K562 (cell line): ENCODE results near the gene NEURL1B. TPM values are rescaled to one million over a fixed set of nuclear protein-coding genes. Genes with fewer than 3 reads are reported as not detected.

ENCODE experiments used
- ATAC-seq: fragments of 200-7000 bp; cut with Tn5 transposase; 3 replicates; pipeline ENCODE4 v1.9.1; 2020; ENCODE audit warnings: moderate library complexity
- BruUV-seq: library from RNA; stranded (reverse); fragments of 400-500 nt; replicated peaks from 2 replicates; lab custom pipeline; 2021; lab: Mats Ljungman, UMichigan
- CTCF ChIA-PET: fragments of 300-600 bp; formaldehyde crosslinking; extraction: SDS; loops from one replicate; lab custom pipeline; 2021; ENCODE audit warnings: low intra/inter-chr PET ratio; lab: Yijun Ruan, JAX
- POLR2A ChIA-PET: fragments of 300-600, 350-650 bp; sonication (Branson Sonifier 250); formaldehyde crosslinking; extraction: SDS; loops from one replicate; lab custom pipeline; 2021; ENCODE audit warnings: antibody characterized with exemption, inconsistent platforms; lab: Yijun Ruan, JAX
- DNase-seq, 4 experiments: peaks; one replicate each; pipeline versions ENCODE4 v3.0.0 to v3.0.0-alpha.2; 2011 to 2018; ENCODE audit warnings: low spot score in 3 of 4, mixed read lengths in 3 of 4; ENCODE audit errors: extremely low read depth in 1 of 4
- FAIRE-seq: peaks from 2 replicates; lab custom pipeline; 2011; peaks lifted over from hg19 to GRCh38; lab: Jason Lieb, UNC
- H2AFZ ChIP-seq: 2 replicates; pipeline ENCODE4 v1.6.0; 2011; ENCODE audit warnings: low read depth, low read length, control low read depth, inconsistent platforms
- H3K27ac ChIP-seq: fragments of 200-600 bp; 3 replicates; pipeline ENCODE4 v1.8.0; 2011; ENCODE audit warnings: low read depth, mild to moderate bottlenecking, control low read depth, inconsistent platforms, low read length, moderate library complexity, mixed read lengths; ENCODE audit errors: extremely low read depth
- H3K27me3 ChIP-seq, 2 experiments: fragments of 300-600 bp in 1 of 2; 2 replicates in 1 of 2; 3 replicates in 1 of 2; pipeline versions ENCODE4 v1.6.0 to v1.8.0; 2011; ENCODE audit warnings: inconsistent platforms in 2 of 2, low read length in 2 of 2, mild to moderate bottlenecking in 1 of 2, mixed read lengths in 1 of 2, moderate library complexity in 1 of 2; ENCODE audit not compliant: control insufficient read depth in 2 of 2, insufficient read depth in 2 of 2
- H3K36me3 ChIP-seq: fragments of 300-600 bp; 3 replicates; pipeline ENCODE4 v1.8.0; 2011; ENCODE audit warnings: mild to moderate bottlenecking, low read length, inconsistent platforms; ENCODE audit not compliant: control insufficient read depth, insufficient read depth
- H3K4me1 ChIP-seq, 2 experiments: fragments of 200-600 bp in 1 of 2; replicated peaks in 1 of 2; 2 replicates in 1 of 2; 3 replicates in 1 of 2; pipeline versions ENCODE4 v1.5.1 to v1.8.0; 2011; ENCODE audit warnings: inconsistent platforms in 2 of 2, low read length in 2 of 2, mild to moderate bottlenecking in 1 of 2, mixed read lengths in 1 of 2, moderate library complexity in 1 of 2; ENCODE audit not compliant: control insufficient read depth in 2 of 2, insufficient read depth in 2 of 2
- H3K4me2 ChIP-seq: 2 replicates; pipeline ENCODE4 v1.6.1; 2011; ENCODE audit warnings: low read length, control low read depth, inconsistent platforms, mixed read lengths; ENCODE audit not compliant: insufficient read depth
- H3K4me3 ChIP-seq: fragments of 200-600 bp; sonication (generic), shearing (Covaris generic); 2 replicates; pipeline ENCODE4 v1.5.1; 2016; ENCODE audit warnings: control low read depth, inconsistent platforms
- H3K79me2 ChIP-seq: fragments of 200-600 bp; 3 replicates; pipeline ENCODE4 v1.8.0; 2011; ENCODE audit warnings: low read length, inconsistent platforms; ENCODE audit not compliant: control insufficient read depth, insufficient read depth
- H3K9ac ChIP-seq, 2 experiments: 2 replicates each; pipeline versions ENCODE4 v1.6.0 to v1.6.1; 2011; ENCODE audit warnings: low read depth in 2 of 2, low read length in 2 of 2, control low read depth in 1 of 2, inconsistent platforms in 1 of 2, mild to moderate bottlenecking in 1 of 2, mixed read lengths in 1 of 2; ENCODE audit not compliant: insufficient read depth in 1 of 2
- H3K9me1 ChIP-seq: one replicate; pipeline ENCODE4 v1.6.0; 2011; ENCODE audit warnings: inconsistent platforms, mild to moderate bottlenecking, low read length, moderate library complexity; ENCODE audit not compliant: control insufficient read depth, insufficient read depth
- H3K9me3 ChIP-seq: replicated peaks from 2 replicates; pipeline ENCODE4 v1.5.1; 2011; ENCODE audit warnings: low read depth, low read length, inconsistent platforms; ENCODE audit not compliant: control insufficient read depth, insufficient read depth
- H4K20me1 ChIP-seq: replicated peaks from 2 replicates; pipeline ENCODE4 v1.6.1; 2011; ENCODE audit warnings: low read length, inconsistent platforms, mixed read lengths; ENCODE audit not compliant: control insufficient read depth, insufficient read depth
- ADNP ChIP-seq: fragments of 200-800 bp; sonication (Bioruptor generic); IDR thresholded peaks from 2 replicates; pipeline ENCODE4 v1.6.1; 2016; ENCODE audit warnings: missing genetic modification characterization, missing compliant biosample characterization
- ELF4 ChIP-seq: fragments of 450-650 bp; formaldehyde crosslinking; IDR thresholded peaks from 2 replicates; pipeline ENCODE4 v1.4.0; 2022; ENCODE audit warnings: missing genetic modification characterization
- MAFF ChIP-seq: IDR thresholded peaks from 2 replicates; pipeline ENCODE4 v1.6.1; 2012; ENCODE audit warnings: low read length, improper control_type of control experiment
- MAFK ChIP-seq: IDR thresholded peaks from 2 replicates; pipeline ENCODE4 v1.6.1; 2011; ENCODE audit warnings: low read length, improper control_type of control experiment
- NELFE ChIP-seq: IDR thresholded peaks from 2 replicates; pipeline ENCODE4 v1.6.1; 2011; ENCODE audit warnings: mild to moderate bottlenecking; ENCODE audit not compliant: insufficient read depth, insufficient read length
- PHF20 ChIP-seq: fragments of 450-650 bp; IDR thresholded peaks from 2 replicates; pipeline ENCODE4 v1.6.1; 2018; ENCODE audit not compliant: partially characterized antibody
- PTRF ChIP-seq: fragments of 450-650 bp; IDR thresholded peaks from 2 replicates; pipeline ENCODE4 v1.6.1; 2016; ENCODE audit warnings: mild to moderate bottlenecking, missing genetic modification characterization, missing compliant biosample characterization
- ZNF695 ChIP-seq: fragments of 450-650 bp; formaldehyde crosslinking; IDR thresholded peaks from 2 replicates; pipeline ENCODE4 v1.4.0; 2020; ENCODE audit warnings: mild to moderate bottlenecking, moderate library complexity
- WGBS: fragments of 100-300 bp; shearing (Covaris generic); methylation state at CpG from one replicate; pipeline ENCODE4 v1.1.6; 2016; ENCODE audit warnings: low coverage, mixed read lengths; ENCODE audit not compliant: insufficient coverage; ENCODE audit errors: missing lambda C conversion rate; 5-methylcytosine and 5-hydroxymethylcytosine counted together
- in situ Hi-C: fragments of 300-500 bp; cut with MboI; formaldehyde crosslinking; loops from 4 replicates; pipeline ENCODE4 v1.15.0; 2018; ENCODE audit warnings: inconsistent platforms, mixed read lengths
- intact Hi-C: fragments of 100-400 bp; cut with micrococcal nuclease; formaldehyde crosslinking; loops from 2 replicates; pipeline ENCODE4 v1.14.2; 2022
- polyA plus RNA-seq, 8 experiments: library from polyadenylated mRNA; depleted of rRNA in 4 of 8; stranded (reverse) in 5 of 8; unstranded in 3 of 8; fragments of >200 nt; fragmentation: Nextera tagmentation in 2 of 8; fragmentation: Illumina TruSeq in 1 of 8; extraction: Ambion mirVana in 2 of 8; extraction: Trizol in 1 of 8; gene quantifications; 2 replicates each; pipeline versions ENCODE4 v1.2.1 to v1.2.3, GENCODE V29; 2011 to 2014; ENCODE audit warnings: inconsistent platforms in 1 of 8, missing spikeins in 1 of 8
- total RNA-seq, 7 experiments: library from RNA; depleted of rRNA in 6 of 7; stranded (reverse); fragments of >200 nt in 6 of 7; fragmentation: Illumina TruSeq in 2 of 7; extraction: Trizol in 2 of 7; gene quantifications; 2 replicates each; pipeline versions ENCODE4 v1.2.1 to v1.2.3, GENCODE V29; 2011 to 2021; ENCODE audit warnings: low replicate concordance in 1 of 7
- TF ChIP-seq, protein P1 (sequence below): fragments of 450-650 bp; IDR thresholded peaks from 2 replicates; pipeline ENCODE4 v1.6.1; 2016; ENCODE audit warnings: mild to moderate bottlenecking
- TF ChIP-seq, protein P2 (sequence below): sonication (generic); IDR thresholded peaks from 2 replicates; pipeline ENCODE4 v1.6.1; 2016
- TF ChIP-seq, protein P3 (sequence below): sonication (generic); formaldehyde crosslinking; IDR thresholded peaks from 2 replicates; pipeline ENCODE4 v1.8.1; 2023; ENCODE audit warnings: mild to moderate bottlenecking, missing genetic modification reagents, moderate library complexity
- TF ChIP-seq, protein P4 (sequence below), 2 experiments: fragments of 450-650 bp; IDR thresholded peaks; 2 replicates each; pipeline ENCODE4 v1.6.1; 2016

NEURL1B gene
- total and polyA plus RNA-seq, 9 of the 15 experiments (the other 6 are each of a cell fraction or from before 2014, with no cell fraction given), result 0.04 TPM; not detected in 8

DNA sequence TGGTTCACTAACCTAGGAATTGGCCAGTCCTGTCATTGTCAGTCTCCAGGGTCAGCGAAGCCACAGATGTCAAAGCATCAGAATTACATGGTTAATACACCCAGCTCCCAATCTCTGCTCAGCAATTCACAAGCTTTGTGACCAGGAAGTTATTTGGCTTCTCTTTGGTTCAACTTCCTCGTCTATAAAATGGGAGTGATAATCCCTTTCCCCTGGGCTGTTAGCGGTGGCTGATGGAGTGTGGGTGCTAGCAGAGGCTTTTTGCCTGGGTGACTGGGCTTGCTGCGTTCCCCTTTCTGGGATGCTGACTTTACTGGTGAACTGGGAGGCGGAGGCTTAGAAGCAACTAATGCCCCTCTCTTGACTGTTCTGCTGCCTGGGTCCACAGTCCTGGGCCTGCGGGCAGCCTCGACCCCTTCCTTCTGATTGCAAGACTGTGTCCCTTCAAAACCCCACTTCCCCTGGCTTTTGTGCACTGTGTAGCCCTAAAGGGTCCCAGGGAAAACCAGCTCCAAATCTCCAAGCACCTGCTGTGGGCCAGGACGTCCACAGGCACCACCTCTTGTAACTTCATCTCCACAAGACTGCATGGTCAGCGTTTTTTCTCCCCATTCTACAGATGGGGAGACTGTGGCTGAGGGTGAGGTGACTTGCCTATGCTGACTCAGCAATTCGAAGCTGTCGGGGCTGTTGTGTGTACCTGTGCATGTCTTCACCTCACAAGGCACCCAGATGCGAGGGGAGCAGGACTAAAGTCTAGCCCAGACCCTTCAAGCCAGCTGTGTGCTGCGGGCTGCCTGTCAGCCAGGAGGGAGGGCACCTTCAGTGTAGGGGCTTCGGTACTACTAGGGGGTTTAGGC, 45.2 kb upstream of the NEURL1B start (continued):
- TF ChIP-seq MAFF, result peak; percentile 97
- TF ChIP-seq MAFK, result peak; percentile 98
- TF ChIP-seq, protein P1, sequence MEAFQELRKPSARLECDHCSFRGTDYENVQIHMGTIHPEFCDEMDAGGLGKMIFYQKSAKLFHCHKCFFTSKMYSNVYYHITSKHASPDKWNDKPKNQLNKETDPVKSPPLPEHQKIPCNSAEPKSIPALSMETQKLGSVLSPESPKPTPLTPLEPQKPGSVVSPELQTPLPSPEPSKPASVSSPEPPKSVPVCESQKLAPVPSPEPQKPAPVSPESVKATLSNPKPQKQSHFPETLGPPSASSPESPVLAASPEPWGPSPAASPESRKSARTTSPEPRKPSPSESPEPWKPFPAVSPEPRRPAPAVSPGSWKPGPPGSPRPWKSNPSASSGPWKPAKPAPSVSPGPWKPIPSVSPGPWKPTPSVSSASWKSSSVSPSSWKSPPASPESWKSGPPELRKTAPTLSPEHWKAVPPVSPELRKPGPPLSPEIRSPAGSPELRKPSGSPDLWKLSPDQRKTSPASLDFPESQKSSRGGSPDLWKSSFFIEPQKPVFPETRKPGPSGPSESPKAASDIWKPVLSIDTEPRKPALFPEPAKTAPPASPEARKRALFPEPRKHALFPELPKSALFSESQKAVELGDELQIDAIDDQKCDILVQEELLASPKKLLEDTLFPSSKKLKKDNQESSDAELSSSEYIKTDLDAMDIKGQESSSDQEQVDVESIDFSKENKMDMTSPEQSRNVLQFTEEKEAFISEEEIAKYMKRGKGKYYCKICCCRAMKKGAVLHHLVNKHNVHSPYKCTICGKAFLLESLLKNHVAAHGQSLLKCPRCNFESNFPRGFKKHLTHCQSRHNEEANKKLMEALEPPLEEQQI, result no peak

DNA sequence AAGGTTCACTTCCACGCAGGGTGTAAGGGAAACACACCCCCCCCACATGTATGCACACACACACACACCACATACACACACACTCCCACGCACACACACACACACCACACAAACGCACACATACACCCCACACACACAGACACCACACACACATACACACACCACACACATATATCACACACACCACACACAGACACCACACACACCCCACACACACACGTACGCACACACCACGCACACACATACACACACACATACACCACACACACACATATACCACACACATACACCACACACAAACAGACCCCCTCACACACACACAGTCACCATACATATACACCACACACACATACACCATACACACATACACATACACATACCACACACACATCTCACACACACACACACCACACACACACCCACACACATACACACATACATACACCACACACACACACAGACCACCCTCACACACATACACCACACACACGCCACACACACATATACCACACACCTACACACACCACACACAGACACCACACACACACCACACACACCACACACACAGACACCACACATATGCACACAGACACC, 44.3 kb upstream of the NEURL1B start:
- H3K27ac ChIP-seq, result no peak overlapping the region
- ChIA-PET POLR2A (no interaction called here), CTCF (no interaction called here)
- H3K9ac ChIP-seq, result no peak overlapping the region
- no peaks in the 10 kb centered on the region for H3K4me1 ChIP-seq
- TF ChIP-seq PTRF (tag), result no peak
- TF ChIP-seq, protein P2, sequence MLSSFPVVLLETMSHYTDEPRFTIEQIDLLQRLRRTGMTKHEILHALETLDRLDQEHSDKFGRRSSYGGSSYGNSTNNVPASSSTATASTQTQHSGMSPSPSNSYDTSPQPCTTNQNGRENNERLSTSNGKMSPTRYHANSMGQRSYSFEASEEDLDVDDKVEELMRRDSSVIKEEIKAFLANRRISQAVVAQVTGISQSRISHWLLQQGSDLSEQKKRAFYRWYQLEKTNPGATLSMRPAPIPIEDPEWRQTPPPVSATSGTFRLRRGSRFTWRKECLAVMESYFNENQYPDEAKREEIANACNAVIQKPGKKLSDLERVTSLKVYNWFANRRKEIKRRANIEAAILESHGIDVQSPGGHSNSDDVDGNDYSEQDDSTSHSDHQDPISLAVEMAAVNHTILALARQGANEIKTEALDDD, result no peak
- TF ChIP-seq ELF4 (CRISPR knock-in tag), result 0 out of 2 replicates have a peak, but pooled peaks have one; percentile 15
- TF ChIP-seq, protein P3, sequence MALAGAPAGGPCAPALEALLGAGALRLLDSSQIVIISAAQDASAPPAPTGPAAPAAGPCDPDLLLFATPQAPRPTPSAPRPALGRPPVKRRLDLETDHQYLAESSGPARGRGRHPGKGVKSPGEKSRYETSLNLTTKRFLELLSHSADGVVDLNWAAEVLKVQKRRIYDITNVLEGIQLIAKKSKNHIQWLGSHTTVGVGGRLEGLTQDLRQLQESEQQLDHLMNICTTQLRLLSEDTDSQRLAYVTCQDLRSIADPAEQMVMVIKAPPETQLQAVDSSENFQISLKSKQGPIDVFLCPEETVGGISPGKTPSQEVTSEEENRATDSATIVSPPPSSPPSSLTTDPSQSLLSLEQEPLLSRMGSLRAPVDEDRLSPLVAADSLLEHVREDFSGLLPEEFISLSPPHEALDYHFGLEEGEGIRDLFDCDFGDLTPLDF (CRISPR knock-in tag), result no peak
- no peak for TF ChIP-seq ZNF695 (CRISPR knock-in tag)
- TF ChIP-seq, protein P4, sequence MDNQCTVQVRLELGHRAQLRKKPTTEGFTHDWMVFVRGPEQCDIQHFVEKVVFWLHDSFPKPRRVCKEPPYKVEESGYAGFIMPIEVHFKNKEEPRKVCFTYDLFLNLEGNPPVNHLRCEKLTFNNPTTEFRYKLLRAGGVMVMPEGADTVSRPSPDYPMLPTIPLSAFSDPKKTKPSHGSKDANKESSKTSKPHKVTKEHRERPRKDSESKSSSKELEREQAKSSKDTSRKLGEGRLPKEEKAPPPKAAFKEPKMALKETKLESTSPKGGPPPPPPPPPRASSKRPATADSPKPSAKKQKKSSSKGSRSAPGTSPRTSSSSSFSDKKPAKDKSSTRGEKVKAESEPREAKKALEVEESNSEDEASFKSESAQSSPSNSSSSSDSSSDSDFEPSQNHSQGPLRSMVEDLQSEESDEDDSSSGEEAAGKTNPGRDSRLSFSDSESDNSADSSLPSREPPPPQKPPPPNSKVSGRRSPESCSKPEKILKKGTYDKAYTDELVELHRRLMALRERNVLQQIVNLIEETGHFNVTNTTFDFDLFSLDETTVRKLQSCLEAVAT (IDR thresholded peaks at IDR 0.05), result peak in 1 of 2 experiments; percentile 18; a peak in 1 of 4 replicates
- TF ChIP-seq ADNP (tag), result 0 out of 2 replicates have a peak, but pooled peaks have one; percentile 52
- TF ChIP-seq NELFE, result no peak
- peak; percentile 37 for TF ChIP-seq PHF20
- H3K4me3 ChIP-seq, result no peak overlapping the region
- no peaks in the 10 kb centered on the region for H3K36me3 ChIP-seq
- DNase-seq (no peak), FAIRE-seq (no peak), ATAC-seq (no peak)
- peaks cover 13 to 65% of the 10 kb centered on the region in 2 experiments for H3K27me3 ChIP-seq
- H3K4me2 ChIP-seq, result no peak overlapping the region
- intact Hi-C loops, result no loop called here
- BruUV-seq, result no TSS peak
- peaks cover 8% of the 10 kb centered on the region; the same call in 1 of the 2 replicates for H4K20me1 ChIP-seq
- H3K79me2 ChIP-seq, result no peaks in the 10 kb centered on the region
- WGBS, result 37% methylated on average over 2 of the region's 7 CpGs
- H3K9me3 ChIP-seq, result no peaks in the 10 kb centered on the region
- H2AFZ ChIP-seq, result no peak overlapping the region
- in situ Hi-C loops, result no loop called here
- no peaks in the 10 kb centered on the region for H3K9me1 ChIP-seq
